HL-60/S4 treated with retinoic acid at 250 ng/mL for 4 days and 3 days (cell line): ENCODE results near the gene TIMP2.

Experiments used
- in situ Hi-C: fragments of 300-500 bp; cut with MboI; formaldehyde crosslinking; loops from 2 replicates; pipeline ENCODE4 v1.7.0; 2022; ENCODE audit warnings: low sequenced_read_pairs

The TIMP2 gene

GRCh38 chr17:78925234-78925633 is at the start of gene TIMP2:
Gene TIMP2, minus strand, starts transcription at chr17:78925387. Its CDS starts 299 bp downstream, at chr17:78925088.
- in situ Hi-C loops: no loop called here

- in situ Hi-C loops: loop anchor here (25.0 kb wide), 1 partner anchor 487 kb away; no protein-coding TSS in a partner anchor
Measured at GRCh38 chr17:78973792-78974520, 48.8 kb upstream of the TIMP2 start.

GRCh38 chr17:78973196-78973595 is 48.0 kb upstream of the TIMP2 start:
- in situ Hi-C loops: loop anchor here (25.0 kb wide), 1 partner anchor 486 kb away; no protein-coding TSS in a partner anchor

GRCh38 chr17:78972507-78973105 is 47.4 kb upstream of the TIMP2 start:
- in situ Hi-C loops: loop anchor here (25.0 kb wide), 1 partner anchor 485 kb away; no protein-coding TSS in a partner anchor

- in situ Hi-C loops: loop anchor here (25.0 kb wide), 1 partner anchor 485 kb away; no protein-coding TSS in a partner anchor
Measured at GRCh38 chr17:78971756-78972506, 46.7 kb upstream of the TIMP2 start.

GRCh38 chr17:78970834-78971755 is 45.9 kb upstream of the TIMP2 start:
- in situ Hi-C loops: loop anchor here (25.0 kb wide), 1 partner anchor 484 kb away; no protein-coding TSS in a partner anchor

- in situ Hi-C loops: loop anchor here (10.0 to 25.0 kb wide), 2 partner anchors 105 to 483 kb away; no protein-coding TSS in a partner anchor
Measured at GRCh38 chr17:78969865-78970264, 44.7 kb upstream of the TIMP2 start.

GRCh38 chr17:78967782-78968362 is 42.7 kb upstream of the TIMP2 start:
- in situ Hi-C loops: loop anchor here (10.0 to 25.0 kb wide), 2 partner anchors 103 to 481 kb away; no protein-coding TSS in a partner anchor

- in situ Hi-C loops: loop anchor here (10.0 to 25.0 kb wide), 2 partner anchors 102 to 480 kb away; no protein-coding TSS in a partner anchor
Measured at GRCh38 chr17:78966910-78967600, 41.9 kb upstream of the TIMP2 start.

GRCh38 chr17:78966123-78966813 is 41.1 kb upstream of the TIMP2 start:
- in situ Hi-C loops: loop anchor here (10.0 to 25.0 kb wide), 2 partner anchors 101 to 479 kb away; no protein-coding TSS in a partner anchor

GRCh38 chr17:78965491-78965924 is 40.3 kb upstream of the TIMP2 start:
- in situ Hi-C loops: loop anchor here (10.0 to 25.0 kb wide), 2 partner anchors 101 to 478 kb away; no protein-coding TSS in a partner anchor

GRCh38 chr17:78963378-78963777 is 38.2 kb upstream of the TIMP2 start:
- in situ Hi-C loops: loop anchor here (10.0 to 25.0 kb wide), 2 partner anchors 99 to 476 kb away; no protein-coding TSS in a partner anchor

- in situ Hi-C loops: loop anchor here (10.0 to 25.0 kb wide), 2 partner anchors 98 to 476 kb away; no protein-coding TSS in a partner anchor
Measured at GRCh38 chr17:78962984-78963348, 37.8 kb upstream of the TIMP2 start.

GRCh38 chr17:78962345-78962983 is 37.3 kb upstream of the TIMP2 start:
- in situ Hi-C loops: loop anchor here (10.0 to 25.0 kb wide), 2 partner anchors 98 to 475 kb away; no protein-coding TSS in a partner anchor

GRCh38 chr17:78961571-78961970 is 36.4 kb upstream of the TIMP2 start:
- in situ Hi-C loops: loop anchor here (10.0 to 25.0 kb wide), 2 partner anchors 97 to 474 kb away; no protein-coding TSS in a partner anchor

- in situ Hi-C loops: loop anchor here (10.0 to 25.0 kb wide), 2 partner anchors 96 to 474 kb away; no protein-coding TSS in a partner anchor
Measured at GRCh38 chr17:78960928-78961327, 35.7 kb upstream of the TIMP2 start.

- in situ Hi-C loops: loop anchor here (10.0 to 25.0 kb wide), 2 partner anchors 95 to 473 kb away; no protein-coding TSS in a partner anchor
Measured at GRCh38 chr17:78959803-78960202, 34.6 kb upstream of the TIMP2 start.
